Aorta (tissue), 5 donors: ENCODE results near the gene IQGAP3. TPM values are rescaled to one million over a fixed set of nuclear protein-coding genes. Genes with fewer than 3 reads are reported as not detected.

ENCODE experiments used
- ATAC-seq: fragments of 200-7000 bp; cut with Tn5 transposase; one replicate; pipeline ENCODE4 v1.9.1; 2022; ENCODE audit warnings: moderate library complexity; ENCODE audit not compliant: low FRiP score
- DNase-seq, 2 donors: peaks; one replicate each; pipeline ENCODE4 v3.0.0-alpha.2; 2020
- H3K27ac ChIP-seq, 2 donors: one replicate each; pipeline ENCODE4 v1.5.1; 2013; ENCODE audit warnings: low read length in 2 of 2, mild to moderate bottlenecking in 2 of 2, moderate library complexity in 2 of 2, control low read depth in 1 of 2, inconsistent platforms in 1 of 2, low read depth in 1 of 2
- H3K27me3 ChIP-seq, 2 donors: one replicate each; pipeline ENCODE4 v1.6.1; 2013; ENCODE audit warnings: control low read depth in 1 of 2, low read length in 1 of 2, mild to moderate bottlenecking in 1 of 2, moderate library complexity in 1 of 2; ENCODE audit not compliant: insufficient read depth in 2 of 2, control insufficient read depth in 1 of 2
- H3K36me3 ChIP-seq, 2 donors: one replicate each; pipeline ENCODE4 v1.6.1; 2013; ENCODE audit warnings: control low read depth in 1 of 2, low read length in 1 of 2, mild to moderate bottlenecking in 1 of 2; ENCODE audit not compliant: insufficient read depth in 2 of 2, control insufficient read depth in 1 of 2
- H3K4me1 ChIP-seq, 2 donors: one replicate each; pipeline ENCODE4 v1.6.1; 2013; ENCODE audit warnings: low read length in 2 of 2, control low read depth in 1 of 2, mild to moderate bottlenecking in 1 of 2, moderate library complexity in 1 of 2; ENCODE audit not compliant: insufficient read depth in 2 of 2, control insufficient read depth in 1 of 2
- H3K4me3 ChIP-seq, 2 donors: one replicate each; pipeline ENCODE4 v1.5.1; 2013; ENCODE audit warnings: low read length in 2 of 2, control low read depth in 1 of 2, mild to moderate bottlenecking in 1 of 2
- H3K9me3 ChIP-seq: one replicate; pipeline ENCODE4 v1.6.1; 2013; ENCODE audit warnings: mild to moderate bottlenecking, low read length; ENCODE audit not compliant: control insufficient read depth
- WGBS, 2 donors: extraction: QIAGEN DNeasy Blood & Tissue Kit; methylation state at CpG; one replicate each; pipeline ENCODE4 v1.1.7; 2013; 5-methylcytosine and 5-hydroxymethylcytosine counted together
- intact Hi-C, 2 donors: fragments of 100-400 bp; cut with DNase I; formaldehyde crosslinking; loops; one replicate each; pipeline versions ENCODE4 v1.14.2 to v1.15.0; 2022
- polyA plus RNA-seq, 2 donors: library from polyadenylated mRNA; stranded (reverse); fragments of 200-250 nt; gene quantifications; one replicate each; pipeline ENCODE4 v1.2.3, GENCODE V29; 2013
- total RNA-seq, 2 donors: library from RNA; stranded (reverse); fragmentation: NEBNext Ultra II Directional; extraction: Animal tissue kit (Norgen Biotek cat#: 25700); gene quantifications; one replicate each; pipeline ENCODE4 v1.2.1, GENCODE V29; 2021
- donor health status: healthy with polysubstance abuse.
- donor health status: Bipolar disorder and iron deficiency.
- donor health status: DM: no; HTN: no; CAD: no.
- donor health status: DM: no; HTN: no; CAD: no.
- donor health status: DM: yes; HTN: yes; CAD: no.

The IQGAP3 gene
- total and polyA plus RNA-seq, 4 donors = 0.10 to 2.3 (median 0.48) TPM

DNA sequence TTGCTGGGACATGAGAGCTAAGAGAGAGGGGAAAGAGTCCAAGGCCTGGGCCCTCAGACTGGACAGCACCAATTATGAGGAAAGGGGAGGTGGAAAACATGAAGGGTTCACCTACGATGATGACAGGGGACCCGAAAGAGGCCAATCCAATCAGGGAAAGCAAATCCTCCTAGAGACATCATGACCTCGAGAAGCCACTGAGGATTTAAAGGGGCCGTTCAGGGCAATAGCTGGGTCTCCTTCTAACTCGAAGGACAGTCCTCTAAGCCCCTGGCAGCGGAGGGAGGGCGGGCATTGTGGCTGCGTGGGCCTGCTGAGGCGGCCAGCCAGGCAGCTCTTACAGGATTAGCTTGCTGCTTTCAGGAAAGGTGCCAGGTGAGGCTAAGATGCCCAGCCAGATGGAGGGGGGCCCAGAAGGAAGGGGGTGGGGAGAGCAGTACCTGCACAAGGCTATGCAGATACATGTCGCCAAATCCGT lies 79.2 kb downstream of the IQGAP3 start:
- H3K36me3 ChIP-seq = no peaks in the 10 kb centered on the region
- no peak overlapping the region for H3K4me3 ChIP-seq
- peak in 1 of 2 donors; percentile 46 for DNase-seq
- WGBS, 2 donors = 3 to 6% methylated on average over 11 of the region's 11 CpGs
- H3K9me3 ChIP-seq = no peaks in the 10 kb centered on the region
- no peak for ATAC-seq
- intact Hi-C loops = loop anchor here in 1 of 2 donors (2.0 kb wide), 1 partner anchor 18 kb away; no protein-coding TSS in a partner anchor
- peak overlapping the region; percentile 6 to 43 for H3K27ac ChIP-seq
- peaks cover 7 to 18% of the 10 kb centered on the region in 2 donors for H3K4me1 ChIP-seq
- H3K27me3 ChIP-seq = no peaks in the 10 kb centered on the region

GRCh38 chr1:156492591-156493080 lies 79.7 kb downstream of the IQGAP3 start:
- intact Hi-C loops = loop anchor here in 1 of 2 donors (2.0 kb wide), 1 partner anchor 18 kb away; no protein-coding TSS in a partner anchor
- no peaks in the 10 kb centered on the region for H3K27me3 ChIP-seq
- WGBS, 2 donors = 18 to 21% methylated on average over 7 of the region's 7 CpGs
- peak in 1 of 2 donors; percentile 63 for DNase-seq
- H3K4me1 ChIP-seq = peaks cover 7 to 18% of the 10 kb centered on the region in 2 donors
- H3K36me3 ChIP-seq = no peaks in the 10 kb centered on the region
- H3K9me3 ChIP-seq = no peaks in the 10 kb centered on the region
- no peak overlapping the region for H3K4me3 ChIP-seq
- H3K27ac ChIP-seq = peak overlapping the region in 1 of 2 donors; percentile 15
- no peak for ATAC-seq

DNA sequence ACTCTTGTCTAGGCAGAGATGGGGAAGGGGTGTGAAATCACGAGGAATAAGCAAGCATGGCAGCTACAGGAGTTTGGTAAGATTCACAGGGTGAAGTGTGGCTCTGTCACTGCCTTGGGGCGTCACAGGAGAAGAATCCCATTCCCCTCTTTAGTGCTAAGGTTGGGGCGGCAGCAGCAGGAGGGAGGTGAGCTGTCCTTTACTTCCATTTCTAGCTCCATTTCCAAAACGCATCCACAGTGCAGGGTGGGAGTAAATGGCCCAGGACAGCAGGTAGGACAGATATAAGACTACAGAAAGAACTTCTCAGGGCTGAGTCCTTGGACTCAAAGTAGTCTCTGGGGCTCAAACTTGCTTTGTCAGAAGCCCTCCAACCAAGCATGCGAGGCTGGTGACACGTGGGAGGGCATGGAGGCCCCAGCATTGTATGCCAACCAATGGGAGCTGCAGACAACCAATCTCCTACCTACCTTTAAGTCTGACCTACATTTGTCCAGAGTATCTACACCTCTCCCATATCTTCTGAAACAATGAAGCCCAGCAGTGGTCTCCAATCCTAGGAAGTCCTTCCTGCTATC lies 80.3 kb downstream of the IQGAP3 start:
- Histone ChIP-seq H3K27me3 (no peaks in the 10 kb centered on the region), H3K36me3 (no peaks in the 10 kb centered on the region), H3K4me3 (no peak overlapping the region), H3K4me1 (peaks cover 7 to 15% of the 10 kb centered on the region in 2 donors), H3K27ac (peak overlapping the region in 1 of 2 donors; percentile 15), H3K9me3 (no peaks in the 10 kb centered on the region)
- 52 to 55% methylated on average over 6 of the region's 6 CpGs for WGBS, 2 donors
- intact Hi-C loops = loop anchor here in 1 of 2 donors (2.0 kb wide), 1 partner anchor 17 kb away; no protein-coding TSS in a partner anchor
- ATAC-seq = no peak
- no peak for DNase-seq

GRCh38 chr1:156491151-156491949 lies 81.0 kb downstream of the IQGAP3 start:
- Histone ChIP-seq H3K36me3 (no peaks in the 10 kb centered on the region), H3K27ac (peak overlapping the region in 1 of 2 donors; percentile 34), H3K4me3 (no peak overlapping the region), H3K27me3 (no peaks in the 10 kb centered on the region), H3K4me1 (peaks cover 7 to 11% of the 10 kb centered on the region in 2 donors), H3K9me3 (no peaks in the 10 kb centered on the region)
- no peak for DNase-seq
- intact Hi-C loops = no loop called here
- no peak for ATAC-seq
- 56 to 64% methylated on average over 6 of the region's 6 CpGs for WGBS, 2 donors

DNA sequence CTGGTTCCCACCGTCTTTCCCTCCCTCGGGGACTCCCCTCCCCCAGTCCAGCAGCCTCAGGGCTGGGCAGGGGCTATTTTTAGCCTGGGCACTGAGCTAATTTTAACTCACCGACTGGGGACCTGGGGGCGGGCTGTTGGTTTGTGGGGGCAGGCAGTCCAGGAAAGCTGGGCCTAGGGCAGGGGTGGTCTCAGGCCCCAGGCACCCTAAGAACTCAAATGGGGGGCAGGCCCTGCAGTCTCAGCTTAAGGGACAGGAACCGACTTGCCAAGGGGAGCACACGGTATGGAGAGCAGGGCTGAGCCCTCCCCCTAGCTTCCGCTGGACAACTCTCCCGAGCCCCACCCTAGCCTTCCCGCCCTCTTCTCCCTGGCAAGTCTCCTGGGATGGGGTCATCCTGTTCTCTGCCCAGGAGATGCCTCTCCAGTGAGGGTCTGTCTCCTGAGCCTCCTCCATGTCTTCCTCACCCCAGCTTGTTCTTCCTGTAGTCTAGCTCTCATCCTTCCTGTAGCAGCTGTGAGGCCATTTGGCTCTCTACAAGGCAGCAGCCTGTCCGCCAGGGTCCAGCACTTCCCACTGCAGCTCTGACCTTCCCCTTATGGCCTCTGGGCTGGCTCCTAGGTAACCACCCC lies 81.8 kb downstream of the IQGAP3 start:
- H3K27ac ChIP-seq = peak overlapping the region; percentile 1 to 34
- peak overlapping the region; percentile 1 to 20 for H3K4me3 ChIP-seq
- ATAC-seq = peak; percentile 67
- DNase-seq = peak; percentile 69 to 87
- no peaks in the 10 kb centered on the region for H3K36me3 ChIP-seq
- no peaks in the 10 kb centered on the region for H3K9me3 ChIP-seq
- H3K27me3 ChIP-seq = no peaks in the 10 kb centered on the region
- H3K4me1 ChIP-seq = peaks cover 4 to 11% of the 10 kb centered on the region in 2 donors
- intact Hi-C loops = no loop called here
- WGBS, 2 donors = 0 to 2% methylated on average over 10 of the region's 10 CpGs

GRCh38 chr1:156489935-156490293 lies 82.5 kb downstream of the IQGAP3 start:
- 0 to 7% methylated on average over 4 to 7 of the region's 7 CpGs for WGBS, 2 donors
- H3K36me3 ChIP-seq = no peaks in the 10 kb centered on the region
- H3K27me3 ChIP-seq = no peaks in the 10 kb centered on the region
- no peak for DNase-seq
- H3K9me3 ChIP-seq = no peaks in the 10 kb centered on the region
- no peak overlapping the region for H3K4me3 ChIP-seq
- H3K27ac ChIP-seq = no peak overlapping the region
- no peak for ATAC-seq
- peaks cover 4 to 11% of the 10 kb centered on the region in 2 donors for H3K4me1 ChIP-seq
- intact Hi-C loops = no loop called here

GRCh38 chr1:156489166-156489934 lies 83.0 kb downstream of the IQGAP3 start:
- DNase-seq (peak in 1 of 2 donors; percentile 55), ATAC-seq (peak; percentile 36)
- whole genome bisulfite sequencing, 2 donors = 7 to 8% methylated on average over 12 of the region's 12 CpGs
- intact Hi-C loops = no loop called here
- Histone ChIP-seq H3K27me3 (no peaks in the 10 kb centered on the region), H3K27ac (no peak overlapping the region), H3K9me3 (no peaks in the 10 kb centered on the region), H3K36me3 (no peaks in the 10 kb centered on the region), H3K4me3 (no peak overlapping the region), H3K4me1 (peaks cover 4 to 11% of the 10 kb centered on the region in 2 donors)

- intact Hi-C loops = no loop called here
- ATAC-seq (no peak), DNase-seq (no peak)
- H3K9me3 ChIP-seq = no peaks in the 10 kb centered on the region
- no peak overlapping the region for H3K4me3 ChIP-seq
- H3K4me1 ChIP-seq = peaks cover 4 to 11% of the 10 kb centered on the region in 2 donors
- 52 to 64% methylated on average over 5 of the region's 5 CpGs for WGBS, 2 donors
- no peak overlapping the region for H3K27ac ChIP-seq
- no peaks in the 10 kb centered on the region for H3K27me3 ChIP-seq
- H3K36me3 ChIP-seq = no peaks in the 10 kb centered on the region
Measured at GRCh38 chr1:156488566-156489165, 83.7 kb downstream of the IQGAP3 start.
